CD8-positive, alpha-beta memory T cell (primary cell): ENCODE measurements around the gene RNU1-3. TPM values are rescaled to one million over a fixed set of nuclear protein-coding genes. Genes with fewer than 3 reads are reported as not detected.
"Not testable (repeated sequence)": the region's sequence is repeated elsewhere in the genome, so short reads cannot be mapped to it uniquely, and the experiment has no call there.

Experiments used
- CTCF ChIA-PET: fragments of 350-600 bp; sonication (Branson Sonifier 250); formaldehyde crosslinking; loops from one replicate; lab custom pipeline; 2021; ENCODE audit warnings: antibody characterized with exemption; lab: Charles Lee
- POLR2A ChIA-PET: fragments of 350-600 bp; sonication (Branson Sonifier 250); formaldehyde crosslinking; loops from one replicate; lab custom pipeline; 2021; ENCODE audit warnings: antibody characterized with exemption; lab: Charles Lee
- DNase-seq, 5 donors: peaks; one replicate each; pipeline versions ENCODE4 v3.0.0 to v3.0.0-alpha.2; 2020 to 2022; ENCODE audit warnings: mixed read lengths in 1 of 5
- H3K27ac ChIP-seq: one replicate; pipeline ENCODE4 v1.7.0; 2013; ENCODE audit warnings: low read depth, mild to moderate bottlenecking, low read length, moderate library complexity
- H3K27me3 ChIP-seq: 2 replicates; pipeline ENCODE4 v1.7.0; 2013; ENCODE audit warnings: low read length, mild to moderate bottlenecking; ENCODE audit not compliant: insufficient read depth, poor library complexity, severe bottlenecking
- H3K36me3 ChIP-seq: 2 replicates; pipeline ENCODE4 v1.7.0; 2013; ENCODE audit warnings: mild to moderate bottlenecking, low read length, moderate library complexity; ENCODE audit not compliant: insufficient read depth
- H3K4me1 ChIP-seq: 2 replicates; pipeline ENCODE4 v1.7.0; 2013; ENCODE audit warnings: mild to moderate bottlenecking, low read length, moderate library complexity; ENCODE audit not compliant: insufficient read depth
- H3K4me3 ChIP-seq: 2 replicates; pipeline ENCODE4 v1.7.0; 2013; ENCODE audit warnings: mild to moderate bottlenecking, low read length
- H3K9me3 ChIP-seq: 2 replicates; pipeline ENCODE4 v1.7.0; 2013; ENCODE audit warnings: mild to moderate bottlenecking, low read length
- H3K27ac Mint-ChIP-seq, 8 donors: one replicate each; pipeline ENCODE4 v1.8.0; 2020 to 2021; ENCODE audit warnings: mixed read lengths in 8 of 8, mild to moderate bottlenecking in 6 of 8, inconsistent platforms in 3 of 8, moderate library complexity in 3 of 8
- H3K27me3 Mint-ChIP-seq, 2 donors: one replicate each; pipeline ENCODE4 v1.8.0; 2020 to 2021; ENCODE audit warnings: mixed read lengths in 2 of 2, mild to moderate bottlenecking in 1 of 2, moderate library complexity in 1 of 2
- H3K36me3 Mint-ChIP-seq, 3 donors: one replicate each; pipeline ENCODE4 v1.8.0; 2020 to 2021; ENCODE audit warnings: mixed read lengths in 3 of 3, inconsistent platforms in 1 of 3, mild to moderate bottlenecking in 1 of 3
- H3K4me1 Mint-ChIP-seq, 3 donors: one replicate each; pipeline ENCODE4 v1.8.0; 2020 to 2021; ENCODE audit warnings: mixed read lengths in 3 of 3, inconsistent platforms in 1 of 3, mild to moderate bottlenecking in 1 of 3
- H3K4me3 Mint-ChIP-seq, 7 donors: one replicate each; pipeline ENCODE4 v1.8.0; 2020 to 2021; ENCODE audit warnings: mixed read lengths in 7 of 7, mild to moderate bottlenecking in 6 of 7, moderate library complexity in 4 of 7, inconsistent platforms in 2 of 7
- H3K9me3 Mint-ChIP-seq, 5 donors: one replicate each; pipeline ENCODE4 v1.8.0; 2020 to 2022; ENCODE audit warnings: mixed read lengths in 5 of 5, mild to moderate bottlenecking in 3 of 5, moderate library complexity in 2 of 5, inconsistent platforms in 1 of 5
- polyA plus RNA-seq: library from polyadenylated mRNA; unstranded; fragments of 300-500 nt; fragmentation: Illumina TruSeq; gene quantifications from one replicate; pipeline ENCODE4 v1.2.3, GENCODE V29; 2021
- total RNA-seq, 2 experiments: library from RNA; stranded (reverse); gene quantifications; one replicate each; pipeline ENCODE4 v1.2.3, GENCODE V29; 2021

RNU1-3 gene
- total RNA-seq (1,000 to 10,000 TPM; 1,293 to 1,300 TPM), polyA plus RNA-seq (not detected)

GRCh38 chr1:16666502-16667413, at the start of gene RNU1-3:
RNU1-3 (minus strand) TSS chr1:16666948.
- H3K4me1 Mint-ChIP-seq, H3K27ac Mint-ChIP-seq, H3K4me3 ChIP-seq, H3K36me3 Mint-ChIP-seq, POLR2A ChIA-PET, H3K27me3 Mint-ChIP-seq, H3K9me3 ChIP-seq, H3K4me3 Mint-ChIP-seq, CTCF ChIA-PET, DNase-seq, H3K27me3 ChIP-seq, H3K36me3 ChIP-seq, H3K9me3 Mint-ChIP-seq, H3K27ac ChIP-seq, H3K4me1 ChIP-seq: not testable (repeated sequence)

GRCh38 chr1:16713480-16713879, 46.7 kb upstream of the RNU1-3 start:
- H3K4me1 Mint-ChIP-seq, H3K27ac ChIP-seq, H3K4me3 ChIP-seq, DNase-seq, H3K36me3 ChIP-seq, H3K27me3 ChIP-seq, POLR2A ChIA-PET, H3K9me3 ChIP-seq, H3K27ac Mint-ChIP-seq, H3K36me3 Mint-ChIP-seq, H3K4me1 ChIP-seq, H3K4me3 Mint-ChIP-seq, H3K9me3 Mint-ChIP-seq: not testable (repeated sequence)
- H3K27me3 Mint-ChIP-seq: peaks cover 9 to 14% of the 10 kb centered on the region in 2 donors
- CTCF ChIA-PET: interaction anchor here (0.9 to 1.1 kb wide), 2 partner anchors 11 to 14 kb away, joined by 3 read pairs; no protein-coding TSS in a partner anchor

GRCh38 chr1:16712984-16713383, 46.2 kb upstream of the RNU1-3 start:
- DNase-seq, H3K9me3 ChIP-seq, H3K27ac Mint-ChIP-seq, H3K36me3 Mint-ChIP-seq, H3K27ac ChIP-seq, H3K4me3 Mint-ChIP-seq, H3K4me1 Mint-ChIP-seq, H3K9me3 Mint-ChIP-seq, H3K4me3 ChIP-seq, H3K4me1 ChIP-seq, H3K27me3 ChIP-seq, H3K36me3 ChIP-seq: not testable (repeated sequence)
- CTCF ChIA-PET: interaction anchor here (0.9 to 1.1 kb wide), 2 partner anchors 11 to 14 kb away, joined by 3 read pairs; no protein-coding TSS in a partner anchor
- peaks cover 9 to 12% of the 10 kb centered on the region in 2 donors for H3K27me3 Mint-ChIP-seq
- POLR2A ChIA-PET: interaction anchor here (0.6 kb wide), 1 partner anchor 830 kb away, joined by 3 read pairs; no protein-coding TSS in a partner anchor

- CTCF ChIA-PET: interaction anchor here (0.9 to 1.1 kb wide), 2 partner anchors 10 to 15 kb away, joined by 3 read pairs; no protein-coding TSS in a partner anchor
Measured at GRCh38 chr1:16712582-16712981, 45.8 kb upstream of the RNU1-3 start.

GRCh38 chr1:16712131-16712530, 45.4 kb upstream of the RNU1-3 start:
- H3K4me3 Mint-ChIP-seq, H3K4me3 ChIP-seq, POLR2A ChIA-PET, H3K9me3 ChIP-seq, H3K27ac ChIP-seq, H3K4me1 ChIP-seq, H3K36me3 Mint-ChIP-seq, H3K9me3 Mint-ChIP-seq, DNase-seq, H3K27ac Mint-ChIP-seq, H3K36me3 ChIP-seq, H3K27me3 Mint-ChIP-seq, H3K27me3 ChIP-seq, H3K4me1 Mint-ChIP-seq, CTCF ChIA-PET: not testable (repeated sequence)

More at GRCh38 chr1:16712582-16712981, 45.8 kb upstream of the RNU1-3 start:
- H3K9me3 Mint-ChIP-seq, H3K27me3 ChIP-seq, H3K4me1 ChIP-seq, DNase-seq, H3K36me3 Mint-ChIP-seq, H3K27ac Mint-ChIP-seq, H3K4me1 Mint-ChIP-seq, H3K4me3 ChIP-seq, H3K27me3 Mint-ChIP-seq, H3K4me3 Mint-ChIP-seq, H3K27ac ChIP-seq, H3K36me3 ChIP-seq, H3K9me3 ChIP-seq: not testable (repeated sequence)
- POLR2A ChIA-PET: interaction anchor here (0.6 kb wide), 1 partner anchor 830 kb away, joined by 3 read pairs; no protein-coding TSS in a partner anchor

- POLR2A ChIA-PET, H3K4me1 Mint-ChIP-seq, H3K36me3 ChIP-seq: not testable (repeated sequence)
Measured at GRCh38 chr1:16710618-16711017, 43.9 kb upstream of the RNU1-3 start.

GRCh38 chr1:16709659-16710087, 42.9 kb upstream of the RNU1-3 start:
- H3K9me3 Mint-ChIP-seq, H3K36me3 Mint-ChIP-seq, H3K4me1 ChIP-seq, H3K27me3 Mint-ChIP-seq, H3K27ac Mint-ChIP-seq, H3K27me3 ChIP-seq, H3K4me1 Mint-ChIP-seq, POLR2A ChIA-PET, H3K36me3 ChIP-seq, H3K9me3 ChIP-seq, H3K27ac ChIP-seq, H3K4me3 ChIP-seq: not testable (repeated sequence)
- DNase-seq: peak in 2 of 5 donors; percentile 49 to 64
- CTCF ChIA-PET: interaction anchor here (0.9 to 5.6 kb wide), 15 partner anchors 9 to 260 kb away, joined by 3 to 61 read pairs (median 4); no protein-coding TSS in a partner anchor
- H3K4me3 Mint-ChIP-seq: peak overlapping the region in 2 of 7 donors; percentile 32 to 35

More at GRCh38 chr1:16710618-16711017, 43.9 kb upstream of the RNU1-3 start:
- H3K9me3 ChIP-seq, H3K4me3 Mint-ChIP-seq, H3K27me3 Mint-ChIP-seq, H3K27ac Mint-ChIP-seq, H3K36me3 Mint-ChIP-seq, DNase-seq, H3K9me3 Mint-ChIP-seq, H3K27ac ChIP-seq, H3K27me3 ChIP-seq, H3K4me1 ChIP-seq, H3K4me3 ChIP-seq: not testable (repeated sequence)
- CTCF ChIA-PET: interaction anchor here (0.9 to 5.6 kb wide), 3 partner anchors 10 to 17 kb away, joined by 3 to 61 read pairs (median 3); no protein-coding TSS in a partner anchor

- H3K4me3 Mint-ChIP-seq, H3K36me3 Mint-ChIP-seq, H3K36me3 ChIP-seq, H3K4me1 ChIP-seq, H3K9me3 Mint-ChIP-seq, H3K4me3 ChIP-seq, H3K4me1 Mint-ChIP-seq, H3K27me3 Mint-ChIP-seq, H3K9me3 ChIP-seq, H3K27ac ChIP-seq, DNase-seq, H3K27ac Mint-ChIP-seq, H3K27me3 ChIP-seq, POLR2A ChIA-PET: not testable (repeated sequence)
- CTCF ChIA-PET: interaction anchor here (0.9 to 5.6 kb wide), 16 partner anchors 10 to 259 kb away, joined by 3 to 61 read pairs (median 4); no protein-coding TSS in a partner anchor
Measured at GRCh38 chr1:16708704-16709103, 42.0 kb upstream of the RNU1-3 start.
